Activated CD8-positive, alpha-beta memory T cell treated with anti-CD3 and anti-CD28 coated beads, Interleukin-2, amount 50 U/mL, for 1 hour (primary cell): ENCODE measurements around the gene DRC3.
"Not testable (repeated sequence)": the region's sequence is repeated elsewhere in the genome, so short reads cannot be mapped to it uniquely, and the experiment has no call there.

ENCODE experiments used
- DNase-seq: peaks from one replicate; pipeline ENCODE4 v3.0.0-alpha.2; 2020; ENCODE audit errors: extremely low read depth

DRC3 gene

DNA sequence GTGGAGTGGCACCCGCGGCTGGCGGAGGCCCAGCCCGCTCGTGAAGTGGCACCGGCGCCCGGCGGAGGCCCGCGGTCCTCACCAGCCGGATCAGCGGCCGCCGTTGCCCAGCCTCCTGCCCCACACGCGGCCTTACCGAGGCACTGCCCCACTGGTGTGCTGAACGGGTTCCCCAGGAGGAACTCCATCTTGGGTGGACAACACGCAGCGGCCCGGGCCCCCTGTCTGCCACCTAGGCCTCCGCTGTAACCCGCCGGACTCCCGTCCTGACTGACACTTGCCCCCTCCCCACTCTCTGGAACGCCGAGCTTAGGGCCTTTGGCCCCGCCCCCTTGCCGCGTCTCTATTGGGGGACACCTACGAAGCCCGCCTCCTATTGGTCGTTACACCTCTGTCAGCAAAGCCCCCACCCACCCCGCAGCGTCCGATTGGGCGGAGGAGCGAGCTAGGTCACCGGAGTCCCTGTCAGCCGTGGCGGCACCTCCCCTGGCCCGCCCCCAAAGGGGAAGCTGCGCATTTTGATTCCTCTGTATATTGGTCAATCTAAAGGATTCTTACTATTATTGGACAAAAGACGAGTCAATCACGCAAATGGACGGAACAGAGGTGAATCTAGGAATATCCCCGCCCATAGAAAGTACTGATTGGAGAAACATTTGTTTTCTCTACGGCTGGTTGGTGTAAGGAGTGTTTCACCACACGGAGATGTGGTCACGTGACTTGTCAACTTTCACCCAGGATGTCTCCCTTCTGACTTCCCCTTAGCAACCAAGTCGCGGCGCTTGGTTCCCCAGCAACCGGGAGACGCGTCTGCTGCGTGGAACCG lies at the start of gene DRC3, which contains the start of gene TOM1L2:
Gene DRC3, plus strand, starts transcription at position 737 of the 826 bp plus-strand sequence. CDS start 4,737 bp downstream, outside the sequence.
Gene TOM1L2, minus strand, starts transcription at position 275 of the 826 bp plus-strand sequence. Its CDS starts 87 bp downstream, at position 188.
- peak; percentile 100 for DNase-seq

GRCh38 chr17:17924131-17924856 lies 48.4 kb upstream of the DRC3 start:
- DNase-seq, result no peak

DNA sequence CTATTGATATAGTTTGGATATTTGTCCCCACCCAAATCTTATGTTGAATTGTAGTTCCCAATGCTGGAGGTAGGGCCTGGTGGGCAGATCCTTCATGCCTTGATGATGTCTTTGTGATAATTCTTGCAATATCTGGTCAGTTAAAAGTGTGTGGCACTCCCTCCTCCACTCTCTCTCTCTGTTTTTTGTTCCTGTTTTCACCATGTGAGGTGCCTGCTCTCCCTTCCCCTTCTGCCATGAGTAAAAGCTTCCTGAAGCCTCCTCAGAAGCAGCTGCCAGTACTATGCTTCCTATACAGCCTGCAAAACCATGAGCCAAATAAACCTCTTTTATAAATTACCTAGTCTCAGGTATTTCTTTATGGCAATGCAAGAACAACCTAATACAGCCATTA lies 47.8 kb upstream of the DRC3 start:
- DNase-seq, result no peak

- DNase-seq, result no peak
These were observed 46.6 kb upstream of the DRC3 start for GRCh38 chr17:17926036-17926435.

GRCh38 chr17:17926840-17927449 lies 45.7 kb upstream of the DRC3 start:
- DNase-seq, result no peak

GRCh38 chr17:17928398-17929287 lies 44.0 kb upstream of the DRC3 start:
- DNase-seq, result no peak

- DNase-seq, result no peak
These were observed 42.8 kb upstream of the DRC3 start for GRCh38 chr17:17929655-17930380.

DNA sequence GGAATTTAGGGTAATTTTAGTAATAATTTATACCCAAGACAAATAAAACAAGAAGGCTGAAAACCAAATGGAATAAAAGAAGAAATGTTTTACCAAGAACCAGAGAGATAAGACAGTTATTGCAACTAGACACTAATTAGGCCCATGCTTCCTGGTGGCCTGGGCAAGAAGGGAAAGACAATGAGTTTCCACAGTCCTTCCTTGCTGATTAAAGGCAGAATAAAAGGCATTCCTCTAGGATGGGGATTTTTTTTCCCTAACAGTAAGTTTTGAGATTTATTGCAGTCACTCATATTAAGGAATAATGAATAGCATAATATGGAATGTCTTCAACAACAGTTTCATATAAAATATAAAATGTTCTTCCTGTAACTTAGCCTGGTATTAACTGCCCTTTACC lies 42.0 kb upstream of the DRC3 start:
- no peak for DNase-seq

DNA sequence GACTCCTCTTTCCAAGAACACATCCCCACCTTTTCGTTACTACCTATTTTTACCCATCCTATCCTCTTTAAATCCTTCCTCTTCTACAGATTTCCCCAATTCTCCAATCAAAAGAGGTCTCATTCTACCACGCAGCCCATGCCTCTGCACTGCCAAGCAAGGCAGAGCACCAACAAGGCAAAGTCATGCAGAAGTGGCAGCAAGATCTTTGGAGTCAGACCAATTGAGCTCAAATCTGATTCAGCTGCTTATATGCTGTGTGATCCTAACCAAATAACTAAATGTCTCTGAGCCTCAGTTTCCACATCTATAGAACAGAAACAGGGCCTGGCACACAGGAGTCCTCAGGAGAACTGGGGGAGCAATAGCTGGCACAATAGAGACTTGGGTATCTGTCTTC lies 41.5 kb upstream of the DRC3 start:
- no peak for DNase-seq

DNA sequence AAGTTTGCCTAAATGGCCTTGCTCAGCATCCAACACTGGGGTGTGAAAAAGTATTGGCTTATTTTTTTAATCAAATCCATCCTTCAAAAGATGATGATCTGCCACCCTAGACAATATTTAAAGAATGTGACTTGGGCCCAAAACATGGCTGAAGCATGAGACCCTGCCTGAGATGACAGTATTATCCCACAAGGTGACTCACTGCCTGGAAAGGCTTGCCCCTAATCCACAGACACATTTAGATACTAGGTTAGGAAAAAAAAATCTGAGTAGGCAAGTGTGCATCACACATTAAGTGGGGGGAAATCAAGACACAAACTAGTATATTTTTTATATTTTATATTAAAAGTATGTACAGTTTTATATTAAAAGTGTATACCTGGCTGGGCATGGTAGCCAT lies 38.9 kb upstream of the DRC3 start:
- DNase-seq, result no peak

DNA sequence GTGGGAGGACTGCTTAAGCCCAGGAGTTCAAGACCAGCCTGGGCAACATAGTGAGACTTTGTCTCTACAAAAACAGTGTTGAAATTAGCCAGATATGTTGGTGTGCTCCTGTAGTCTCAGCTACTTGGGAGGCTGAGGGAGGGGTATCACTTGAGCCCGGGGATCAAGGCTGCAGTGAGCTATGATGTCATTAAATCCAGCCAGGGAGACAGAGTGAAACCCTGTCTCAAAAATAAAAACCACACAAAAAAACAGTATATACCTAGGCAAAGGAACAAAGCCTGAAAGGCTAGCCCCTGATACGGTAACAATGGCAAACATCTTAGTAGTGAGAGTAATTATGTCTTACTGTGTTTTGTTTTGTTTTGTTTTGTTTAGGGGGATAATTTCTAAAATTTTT lies 38.4 kb upstream of the DRC3 start:
- no peak for DNase-seq

DNA sequence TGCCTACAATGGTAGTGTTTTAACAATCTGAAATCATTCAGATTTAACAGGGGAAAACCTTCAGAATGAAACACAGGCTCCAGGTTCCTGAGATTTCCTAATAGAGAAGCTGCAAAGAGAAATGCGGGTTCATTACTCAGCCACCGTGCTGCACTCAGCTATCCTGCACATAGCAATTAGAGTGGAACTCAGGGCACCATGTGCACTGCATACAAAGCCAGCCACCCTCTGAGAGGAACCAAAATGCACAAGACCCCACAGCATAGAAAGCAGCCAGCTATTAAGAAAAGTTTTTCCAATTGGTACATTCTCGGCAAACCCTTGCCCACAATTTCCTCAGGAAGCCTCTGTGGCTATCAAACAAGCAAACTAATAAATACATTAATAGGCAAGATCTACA lies 37.9 kb upstream of the DRC3 start:
- DNase-seq, result no peak

GRCh38 chr17:17935321-17936271 lies 37.1 kb upstream of the DRC3 start:
- DNase-seq, result no peak

DNA sequence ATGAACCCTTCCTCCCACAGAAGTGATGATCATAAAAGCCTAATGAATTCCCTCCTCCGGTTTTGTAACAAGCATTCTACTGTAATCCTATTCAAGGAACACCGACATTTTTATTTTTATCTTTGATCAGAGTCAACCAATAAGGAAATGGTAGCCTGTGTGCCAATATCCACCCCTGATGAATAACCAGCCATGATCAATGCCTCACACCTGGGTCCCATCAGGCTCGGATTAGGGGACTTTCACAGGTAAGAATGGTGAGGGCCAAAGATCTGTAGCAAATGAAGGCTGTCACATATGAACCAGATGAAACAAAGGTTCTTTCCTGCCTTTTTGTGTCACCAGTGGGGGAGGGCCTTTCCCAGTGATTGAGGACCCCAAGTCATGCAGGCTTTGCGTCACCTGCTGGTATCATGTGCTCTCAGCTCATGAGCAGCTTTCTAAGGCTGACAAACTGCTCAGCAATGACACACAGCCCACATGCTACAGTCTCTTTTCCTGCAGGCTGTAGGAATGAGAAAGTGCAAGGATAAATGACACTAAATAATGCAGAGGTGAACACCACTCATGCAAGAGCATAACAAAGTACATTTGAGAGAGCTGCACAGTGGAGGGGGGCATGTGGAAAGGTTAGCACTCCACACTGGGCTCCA lies 35.3 kb upstream of the DRC3 start:
- DNase-seq, result no peak

DNA sequence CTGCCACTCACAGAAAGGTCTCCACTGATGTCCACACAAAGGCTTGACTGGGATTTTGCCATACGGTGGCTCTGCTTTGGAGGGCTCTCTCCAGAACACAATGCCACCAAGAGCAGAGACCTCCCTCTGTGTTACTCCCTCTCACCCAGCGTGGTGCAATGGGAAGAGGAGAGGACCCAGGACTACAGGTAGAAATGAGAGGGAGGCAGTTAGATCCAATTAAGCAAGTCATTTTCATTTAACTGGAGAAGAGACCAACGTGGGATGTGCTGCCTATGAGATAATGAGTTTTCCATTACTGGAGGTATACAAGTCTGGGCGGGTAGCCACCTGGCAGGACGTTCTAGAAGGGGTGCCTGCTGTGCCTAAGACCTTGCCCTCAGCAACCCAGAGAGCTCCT lies 34.7 kb upstream of the DRC3 start:
- no peak for DNase-seq

- no peak for DNase-seq
These were observed 34.1 kb upstream of the DRC3 start for GRCh38 chr17:17938388-17939107.

DNA sequence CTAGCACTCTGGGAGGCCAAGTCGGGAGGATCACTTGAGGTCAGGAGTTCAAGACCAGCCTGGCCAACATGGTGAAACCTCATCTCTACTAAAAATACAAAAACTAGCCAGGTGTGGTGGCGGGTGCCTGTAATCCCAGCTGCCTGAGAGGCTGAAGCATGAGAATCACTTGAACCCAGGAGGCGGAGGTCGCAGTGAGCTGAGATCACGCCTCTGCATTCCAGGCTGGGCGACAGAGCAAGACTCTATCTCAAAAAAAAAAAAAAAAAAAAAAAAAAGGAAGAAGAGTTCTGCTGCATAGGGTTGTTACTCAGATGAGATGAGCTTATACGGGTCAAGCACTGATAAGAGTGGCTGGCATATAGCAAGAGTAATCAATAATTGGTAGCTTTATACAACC lies 32.7 kb upstream of the DRC3 start:
- DNase-seq, result not testable (repeated sequence)

GRCh38 chr17:17940441-17940911 lies 32.2 kb upstream of the DRC3 start:
- DNase-seq, result no peak
